NOMO-1 (cell line): ENCODE data around the gene RAP1GDS1.
"Not testable (repeated sequence)": the region's sequence is repeated elsewhere in the genome, so short reads cannot be mapped to it uniquely, and the experiment has no call there.

Experiments used
- DNase-seq, 2 experiments: peaks; one replicate each; lab custom pipeline; 2025; ENCODE audit not compliant: unreplicated experiment in 2 of 2; lab: John Stamatoyannopoulos, UW

RAP1GDS1 gene

DNA sequence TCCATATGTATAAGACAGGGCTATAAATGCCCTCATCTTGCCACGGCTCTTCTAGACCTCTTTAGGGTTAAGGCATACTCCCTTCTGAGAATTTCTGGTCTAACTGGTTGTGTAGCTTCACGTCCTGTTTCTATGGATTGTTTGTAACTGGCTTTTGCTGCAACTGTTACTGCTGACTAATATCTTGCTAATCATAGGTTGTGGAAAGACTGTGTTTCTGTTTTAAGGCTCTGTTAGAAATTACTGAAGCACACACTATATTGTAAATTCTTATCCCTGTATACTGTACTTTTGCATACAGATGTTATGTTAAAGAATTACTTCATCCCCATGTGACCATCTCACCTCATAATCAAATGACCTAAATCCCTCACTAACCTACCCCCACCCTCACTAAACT is 218.4 kb downstream of the RAP1GDS1 start:
- DNase-seq, result not testable (repeated sequence)

DNA sequence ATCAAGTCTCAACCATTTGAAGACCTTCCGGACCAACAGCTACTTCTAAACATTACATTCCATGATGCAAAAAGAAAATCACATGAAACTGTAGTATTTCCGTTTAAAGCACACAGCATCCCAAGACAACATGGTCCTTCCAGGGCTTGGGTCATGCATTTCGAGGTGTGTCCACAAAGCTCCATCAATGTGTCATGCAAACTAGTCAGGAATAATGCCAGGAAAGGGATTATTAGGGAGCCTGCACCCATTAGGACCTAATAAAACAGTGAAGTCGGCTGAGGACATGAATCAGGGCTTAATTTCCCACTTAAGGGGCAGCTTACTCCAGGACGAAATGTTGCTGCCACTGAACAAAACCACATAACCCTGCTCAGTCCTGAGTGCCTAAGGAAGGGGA is 219.4 kb downstream of the RAP1GDS1 start:
- no peak for DNase-seq

DNA sequence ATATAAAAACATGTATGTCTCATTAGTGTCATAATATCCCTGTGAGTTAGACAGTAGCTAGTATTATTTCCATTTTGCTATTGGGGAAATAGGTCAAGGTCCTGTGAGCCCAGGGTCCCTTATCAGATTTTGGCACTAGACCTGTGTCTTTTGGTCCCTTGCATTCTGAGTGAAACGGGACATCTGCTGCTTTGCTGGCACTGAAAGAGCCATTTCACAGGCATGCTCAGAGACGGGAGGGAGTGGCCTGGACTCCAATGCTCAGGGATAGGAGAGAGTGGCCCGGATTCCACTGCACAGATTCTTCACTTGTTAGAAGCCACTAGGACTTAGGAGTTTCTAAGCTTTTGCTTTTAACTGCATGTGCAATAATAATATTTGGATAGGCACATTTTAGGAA is 220.0 kb downstream of the RAP1GDS1 start:
- no peak for DNase-seq

DNA sequence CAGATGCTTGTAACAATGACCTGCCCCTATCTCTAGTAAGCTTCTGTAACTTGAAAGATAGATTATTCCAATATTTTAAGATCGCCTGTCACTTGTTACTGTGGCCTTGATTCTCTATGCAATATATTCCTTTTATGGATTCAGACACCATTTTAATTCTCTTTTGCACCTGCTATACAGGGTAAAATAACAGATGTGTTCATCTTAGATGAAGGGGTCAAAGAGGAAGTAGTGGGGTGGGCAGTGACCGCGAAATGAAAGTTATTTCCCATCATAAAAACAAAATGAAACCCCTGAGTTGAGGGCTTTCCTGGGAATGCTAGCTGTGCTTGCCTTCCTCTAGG is 221.3 kb downstream of the RAP1GDS1 start:
- no peak for DNase-seq

DNA sequence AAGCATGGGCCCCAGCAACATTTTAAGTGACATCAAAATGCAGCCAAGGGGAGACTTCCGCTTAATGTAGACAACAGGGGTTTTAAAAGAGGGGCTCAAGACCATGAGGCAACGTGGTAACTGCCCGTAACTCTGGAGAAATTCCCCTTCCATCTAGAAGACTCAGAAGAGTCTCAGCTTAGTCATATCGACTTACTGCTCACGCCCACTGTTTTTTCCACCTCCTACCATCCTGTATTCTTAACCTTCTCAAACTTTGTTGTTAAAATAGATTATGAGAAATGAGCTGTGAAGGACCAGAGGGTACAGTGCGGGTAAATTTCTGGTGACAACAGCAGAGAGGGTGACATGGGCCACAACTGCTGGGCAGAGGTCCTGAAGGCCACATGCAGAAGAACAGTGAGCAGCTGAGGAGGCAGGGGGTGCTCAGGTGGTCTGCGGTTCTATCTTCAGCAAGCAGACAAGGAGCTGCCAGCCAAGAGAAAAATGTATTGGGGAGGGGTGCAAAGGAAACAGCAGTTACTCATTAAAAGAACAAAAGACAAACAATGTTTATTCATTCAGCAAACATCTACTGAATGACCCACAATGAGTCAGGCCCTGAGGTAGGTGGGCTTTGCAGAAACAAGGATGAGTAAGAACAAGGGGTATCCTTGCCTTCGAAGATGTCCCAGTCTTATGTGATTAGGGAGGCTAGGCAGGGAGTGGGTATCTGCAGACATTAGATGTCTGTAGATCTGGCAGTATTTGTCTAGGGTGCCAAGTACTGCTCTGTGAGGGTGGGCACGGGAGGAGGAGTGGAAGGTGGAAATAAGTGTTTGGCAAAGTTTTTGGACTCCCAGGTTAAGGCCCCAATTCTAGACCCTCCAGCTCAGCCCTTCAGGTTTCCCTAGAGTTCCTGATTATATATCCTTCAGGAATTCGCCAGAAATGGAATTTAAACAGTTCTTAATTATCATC is 221.9 kb downstream of the RAP1GDS1 start:
- no peak for DNase-seq

DNA sequence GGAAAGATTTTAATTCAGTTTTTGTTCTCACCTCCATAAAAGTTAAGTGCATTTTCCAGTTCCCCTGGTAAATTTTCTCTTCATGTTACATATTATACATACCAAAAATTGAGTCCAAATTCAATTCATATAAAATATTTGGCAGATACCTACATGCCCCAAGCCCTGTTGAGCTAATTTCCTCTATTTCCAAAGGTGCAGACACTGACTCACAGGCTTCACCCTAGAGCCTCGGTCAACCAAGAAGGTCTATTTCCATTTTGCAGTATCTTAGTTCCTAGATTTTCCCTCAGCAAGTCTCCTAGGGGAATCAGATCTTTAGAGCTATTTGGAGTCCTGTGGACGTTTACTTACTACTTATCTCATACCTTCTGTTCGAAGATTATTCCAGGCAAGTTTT is 222.8 kb downstream of the RAP1GDS1 start:
- no peak for DNase-seq

DNA sequence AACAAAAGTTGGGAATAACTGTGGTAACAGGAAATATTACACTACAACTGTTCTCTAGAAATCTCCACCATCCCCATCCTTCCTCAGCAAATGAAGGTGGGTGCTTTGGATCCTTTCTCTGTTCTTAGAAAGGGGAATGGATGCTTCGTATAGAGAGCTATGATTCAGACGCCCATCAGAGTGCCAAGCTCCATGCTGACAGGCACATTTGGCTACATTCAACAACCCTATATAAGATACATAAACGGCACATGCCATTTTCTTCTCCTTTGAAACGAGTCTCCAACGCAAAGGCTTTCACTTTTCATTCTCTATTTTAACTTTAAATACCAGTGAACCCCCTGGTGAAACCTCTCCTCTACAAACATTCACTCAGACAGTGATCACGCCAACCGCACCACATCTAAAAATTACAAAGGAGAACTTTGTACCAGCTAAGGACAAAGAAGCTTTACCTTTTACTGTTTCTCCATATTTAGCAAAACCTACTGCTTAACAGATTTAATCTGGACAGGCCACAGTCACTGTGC is 224.7 kb downstream of the RAP1GDS1 start:
- DNase-seq, result no peak

DNA sequence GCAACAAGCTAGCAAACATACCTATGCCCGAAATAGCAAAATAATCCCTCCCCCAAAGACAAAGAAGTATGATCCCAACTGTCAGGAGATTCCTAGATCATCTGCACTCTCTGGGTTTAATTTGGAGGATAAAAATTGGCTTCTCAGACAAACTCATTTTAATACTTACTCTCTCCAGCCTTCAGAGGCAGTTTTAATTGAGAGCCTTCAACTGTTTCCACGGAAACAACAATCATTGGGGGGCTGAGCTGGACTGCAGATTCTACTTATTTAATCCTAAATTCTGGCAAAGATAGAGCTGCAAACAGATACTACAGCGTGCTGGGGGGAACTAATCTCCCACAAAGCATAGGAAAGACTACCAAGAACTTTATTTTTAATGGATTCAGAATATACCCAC is 229.1 kb downstream of the RAP1GDS1 start:
- no peak for DNase-seq

DNA sequence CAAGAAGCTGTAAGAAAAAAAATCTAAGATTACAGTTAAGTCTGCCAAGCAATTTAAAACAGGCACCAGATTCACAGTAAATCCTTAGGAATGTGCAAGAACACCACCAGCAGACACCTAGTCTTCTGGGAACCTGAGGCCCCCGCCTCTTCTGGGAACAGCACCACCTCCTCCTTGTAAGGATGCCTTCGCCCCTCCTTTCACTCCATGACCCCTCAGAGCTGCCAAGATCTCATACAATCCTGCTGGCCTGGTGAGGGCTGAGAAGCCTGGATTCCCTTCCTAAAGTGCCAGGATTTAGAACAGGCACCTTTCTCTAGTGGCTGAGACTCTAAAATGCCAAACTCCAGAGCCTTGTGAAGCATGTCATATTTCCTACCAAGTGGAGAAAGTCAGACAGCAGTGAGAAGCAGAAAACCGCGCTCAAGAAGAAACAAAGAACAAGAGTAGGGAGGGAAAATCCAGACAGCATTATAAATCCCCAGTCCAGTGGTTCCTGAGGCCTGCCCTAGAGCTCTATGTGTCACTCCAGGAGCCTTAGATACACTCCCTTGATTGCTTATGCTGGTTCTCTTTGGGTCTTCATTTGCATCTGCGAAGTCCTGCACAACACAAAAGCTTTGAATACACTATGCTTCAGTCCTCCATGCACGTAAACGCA is 230.8 kb downstream of the RAP1GDS1 start:
- no peak for DNase-seq

DNA sequence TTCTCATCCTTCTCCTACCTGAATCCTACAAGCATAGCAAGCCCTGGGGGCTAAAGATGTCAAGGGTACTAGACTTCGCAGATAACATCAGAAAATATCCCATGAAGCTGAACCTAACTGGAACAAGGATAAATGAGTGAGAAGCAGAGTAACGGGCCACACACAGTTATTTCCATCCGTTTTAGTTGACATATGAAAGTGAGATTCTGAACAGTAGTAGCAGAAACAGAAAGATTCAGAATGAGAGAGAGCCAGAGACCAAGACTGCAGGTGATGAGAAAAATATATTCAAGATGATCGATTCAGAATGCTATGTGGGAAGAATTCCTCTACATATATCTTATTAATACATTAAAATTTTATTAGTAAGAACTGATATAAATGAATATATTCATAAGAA is 232.1 kb downstream of the RAP1GDS1 start:
- no peak for DNase-seq
